ENCODE results near the gene CALM3.
A peak's percentile ranks its signal among the peaks of the same experiment; 100 is the strongest.
"Not testable (repeated sequence)": the region's sequence is repeated elsewhere in the genome, so short reads cannot be mapped to it uniquely, and the experiment has no call there.

The CALM3 gene

DNA sequence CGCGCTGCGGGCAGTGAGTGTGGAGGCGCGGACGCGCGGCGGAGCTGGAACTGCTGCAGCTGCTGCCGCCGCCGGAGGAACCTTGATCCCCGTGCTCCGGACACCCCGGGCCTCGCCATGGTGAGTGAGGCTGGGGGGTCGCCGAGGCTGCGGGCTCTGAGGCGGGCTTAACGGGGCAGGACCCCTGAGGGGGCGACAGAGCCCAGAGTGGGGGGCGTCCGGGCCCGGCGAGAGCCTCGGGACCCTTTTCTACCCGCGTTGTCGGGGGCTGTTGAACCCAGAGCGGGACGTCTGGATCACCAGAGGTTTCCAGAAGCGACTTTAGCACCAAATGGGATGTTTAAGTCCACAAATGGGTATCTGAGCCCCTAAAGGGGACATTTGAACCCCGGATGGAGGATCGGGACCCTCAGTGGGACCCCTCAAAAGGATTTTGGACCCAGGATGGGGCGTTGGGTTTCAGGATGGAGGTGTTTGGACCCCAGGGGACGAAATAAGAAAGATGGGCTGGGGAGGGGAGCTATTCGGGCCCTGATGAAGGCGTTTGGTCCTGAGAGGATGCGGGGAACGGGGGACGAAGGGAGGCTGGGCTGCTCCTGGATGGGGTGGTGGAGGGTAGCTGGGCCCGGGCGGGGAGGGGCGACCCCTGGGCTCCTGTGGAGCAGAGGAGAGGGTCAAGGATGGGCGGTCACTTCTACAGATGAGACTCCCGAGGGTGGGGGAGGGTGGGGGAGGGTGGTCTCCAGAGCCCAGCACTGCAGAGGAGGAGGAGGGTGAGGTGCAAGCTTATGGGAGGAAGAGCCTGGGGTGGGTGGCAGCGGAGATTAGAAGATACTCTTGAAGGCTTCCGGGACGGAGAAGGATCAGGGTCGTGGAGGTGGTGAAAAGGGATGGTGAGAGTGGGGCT lies at the start of gene CALM3:
TSS of gene CALM3 (plus strand) at position 13 of the 907 bp plus-strand sequence. CDS start at position 118, 105 bp downstream.
- DNase-seq (ENCODE audit: low read depth) = no peak

DNA sequence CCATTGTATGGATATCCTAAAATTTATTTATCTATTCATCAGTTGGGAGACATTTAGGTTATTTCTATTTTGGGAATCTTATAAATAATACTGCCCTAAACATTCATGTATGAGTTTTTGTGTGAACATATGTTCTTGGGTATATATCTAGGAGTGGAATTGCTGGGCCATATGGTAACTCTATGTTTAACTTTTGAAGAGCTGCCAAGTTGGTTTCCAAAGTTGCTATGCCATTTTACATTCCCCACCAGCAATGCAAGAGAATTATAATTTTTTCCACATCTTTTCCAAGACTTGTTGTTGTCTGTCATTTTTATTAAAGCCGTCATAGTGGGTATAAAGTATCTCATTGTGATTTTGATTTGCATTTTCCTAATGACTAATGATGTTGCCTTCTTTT lies 48.2 kb upstream of the CALM3 start:
- TF ChIP-seq, protein P1, sequence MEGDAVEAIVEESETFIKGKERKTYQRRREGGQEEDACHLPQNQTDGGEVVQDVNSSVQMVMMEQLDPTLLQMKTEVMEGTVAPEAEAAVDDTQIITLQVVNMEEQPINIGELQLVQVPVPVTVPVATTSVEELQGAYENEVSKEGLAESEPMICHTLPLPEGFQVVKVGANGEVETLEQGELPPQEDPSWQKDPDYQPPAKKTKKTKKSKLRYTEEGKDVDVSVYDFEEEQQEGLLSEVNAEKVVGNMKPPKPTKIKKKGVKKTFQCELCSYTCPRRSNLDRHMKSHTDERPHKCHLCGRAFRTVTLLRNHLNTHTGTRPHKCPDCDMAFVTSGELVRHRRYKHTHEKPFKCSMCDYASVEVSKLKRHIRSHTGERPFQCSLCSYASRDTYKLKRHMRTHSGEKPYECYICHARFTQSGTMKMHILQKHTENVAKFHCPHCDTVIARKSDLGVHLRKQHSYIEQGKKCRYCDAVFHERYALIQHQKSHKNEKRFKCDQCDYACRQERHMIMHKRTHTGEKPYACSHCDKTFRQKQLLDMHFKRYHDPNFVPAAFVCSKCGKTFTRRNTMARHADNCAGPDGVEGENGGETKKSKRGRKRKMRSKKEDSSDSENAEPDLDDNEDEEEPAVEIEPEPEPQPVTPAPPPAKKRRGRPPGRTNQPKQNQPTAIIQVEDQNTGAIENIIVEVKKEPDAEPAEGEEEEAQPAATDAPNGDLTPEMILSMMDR (conservative IDR thresholded peaks at IDR 0.05; ENCODE audit: low read depth, low read length) = no peak
- DNase-seq (ENCODE audit: low read depth) = no peak
- H3K4me3 ChIP-seq (ENCODE audit: low read depth, low read length) = no peak overlapping the region

More for the DNA sequence above, at the start of gene CALM3:
- TF ChIP-seq, protein P1 (conservative IDR thresholded peaks at IDR 0.05; ENCODE audit: low read depth, low read length) = no peak
- H3K4me3 ChIP-seq (ENCODE audit: low read depth, low read length) = peak within 1 kb of the TSS; percentile 96

GRCh38 chr19:46554161-46554560 lies 47.0 kb upstream of the CALM3 start:
- H3K4me3 ChIP-seq (ENCODE audit: low read depth, low read length) = no peak overlapping the region
- TF ChIP-seq, protein P1 (conservative IDR thresholded peaks at IDR 0.05; ENCODE audit: low read depth, low read length) = no peak
- no peak for DNase-seq (ENCODE audit: low read depth)

DNA sequence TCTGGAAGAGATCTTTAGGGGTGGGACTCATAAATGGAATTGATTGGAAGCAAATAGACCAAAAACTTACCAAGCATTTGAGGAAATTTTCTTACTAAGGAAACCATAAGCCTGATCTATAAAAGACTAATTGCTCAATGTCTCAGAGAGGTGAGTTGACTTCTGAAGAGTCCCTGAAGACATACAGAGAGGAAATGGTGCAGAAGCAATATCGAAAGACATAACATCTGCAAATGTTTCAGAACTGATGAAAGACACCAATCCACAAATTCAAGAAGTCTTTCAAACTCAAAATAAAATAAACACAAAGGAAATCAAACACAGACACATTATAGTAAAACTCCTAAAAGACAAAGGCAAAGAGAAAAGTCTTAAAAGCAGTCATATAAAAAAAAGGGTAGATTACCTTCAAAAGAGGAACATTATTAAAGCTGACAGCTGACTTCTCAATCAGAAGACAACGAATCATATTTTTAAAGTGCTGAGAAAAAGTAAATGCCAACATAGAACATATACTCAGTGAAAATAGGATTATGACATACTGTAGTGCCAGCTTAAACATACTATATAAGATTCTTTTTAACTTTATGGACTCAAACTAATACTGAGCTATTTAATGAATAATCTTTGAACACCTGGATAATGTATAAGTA lies 45.4 kb upstream of the CALM3 start:
- TF ChIP-seq, protein P1 (conservative IDR thresholded peaks at IDR 0.05; ENCODE audit: low read depth, low read length) = no peak
- no peak for DNase-seq (ENCODE audit: low read depth)

GRCh38 chr19:46556471-46556870 lies 44.7 kb upstream of the CALM3 start:
- DNase-seq (ENCODE audit: low read depth); H3K4me3 ChIP-seq (ENCODE audit: low read depth, low read length): not testable (repeated sequence)

More for the DNA sequence above, 45.4 kb upstream of the CALM3 start:
- H3K4me3 ChIP-seq (ENCODE audit: low read depth, low read length) = no peak overlapping the region

DNA sequence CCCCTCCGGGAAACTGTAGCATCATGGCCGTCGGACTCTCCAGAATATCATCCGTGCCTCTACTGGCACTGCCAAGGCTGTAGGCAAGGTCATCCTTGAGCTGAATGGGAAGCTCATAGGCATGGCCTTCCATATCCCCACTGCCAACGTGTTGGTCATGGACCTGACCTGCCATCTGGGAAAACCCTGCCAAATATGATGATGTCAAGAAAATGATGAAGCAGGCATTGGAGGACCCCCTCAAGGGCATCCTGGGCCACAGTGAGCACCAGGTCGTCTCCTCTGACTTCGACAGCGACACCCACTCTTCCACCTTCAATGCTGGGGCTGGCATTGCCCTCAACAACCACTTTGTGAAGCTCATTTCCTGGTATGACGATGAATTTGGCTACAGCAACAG lies 41.9 kb upstream of the CALM3 start:
- TF ChIP-seq, protein P1 (conservative IDR thresholded peaks at IDR 0.05; ENCODE audit: low read depth, low read length) = no peak
- no peak overlapping the region for H3K4me3 ChIP-seq (ENCODE audit: low read depth, low read length)
- no peak for DNase-seq (ENCODE audit: low read depth)

GRCh38 chr19:46559675-46560074 lies 41.5 kb upstream of the CALM3 start:
- DNase-seq (ENCODE audit: low read depth); H3K4me3 ChIP-seq (ENCODE audit: low read depth, low read length): not testable (repeated sequence)

DNA sequence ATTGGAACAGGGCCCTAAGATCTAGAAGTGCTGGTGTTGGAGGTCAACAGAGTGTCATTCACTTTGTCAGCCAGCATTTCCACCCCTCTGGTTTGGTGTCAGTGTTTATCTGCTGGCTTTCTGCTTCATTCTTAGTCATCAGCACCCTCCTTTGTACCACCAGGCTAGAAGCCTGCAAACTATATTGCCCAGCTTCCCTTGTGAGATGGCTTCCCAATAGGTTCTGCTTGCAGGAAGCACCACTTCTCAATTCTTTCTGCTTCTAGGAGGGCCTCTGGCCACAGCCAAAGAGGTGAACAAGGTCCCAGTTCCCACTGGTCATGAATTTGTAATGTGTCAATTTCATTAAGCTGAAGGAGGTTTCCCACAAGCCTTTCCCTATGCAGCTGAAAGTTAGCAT lies 36.4 kb upstream of the CALM3 start:
- H3K4me3 ChIP-seq (ENCODE audit: low read depth, low read length) = no peak overlapping the region
- TF ChIP-seq, protein P1 (conservative IDR thresholded peaks at IDR 0.05; ENCODE audit: low read depth, low read length) = no peak
- no peak for DNase-seq (ENCODE audit: low read depth)

Data from choroid plexus epithelial cell (primary cell).